HG02759 (cell line): ENCODE results near the gene NELFB.
"Not testable (repeated sequence)": the region's sequence is repeated elsewhere in the genome, so short reads cannot be mapped to it uniquely, and the experiment has no call there.

Experiments used
- ATAC-seq: cut with Tn5 transposase; IDR thresholded peaks from one replicate; pipeline ENCODE4 v1.9.1; 2021; ENCODE audit warnings: mild to moderate bottlenecking, moderate library complexity; ENCODE audit not compliant: unreplicated experiment

Gene NELFB

GRCh38 chr9:137245450-137246421 lies 9.4 kb upstream of the NELFB start:
- ATAC-seq, result no peak

DNA sequence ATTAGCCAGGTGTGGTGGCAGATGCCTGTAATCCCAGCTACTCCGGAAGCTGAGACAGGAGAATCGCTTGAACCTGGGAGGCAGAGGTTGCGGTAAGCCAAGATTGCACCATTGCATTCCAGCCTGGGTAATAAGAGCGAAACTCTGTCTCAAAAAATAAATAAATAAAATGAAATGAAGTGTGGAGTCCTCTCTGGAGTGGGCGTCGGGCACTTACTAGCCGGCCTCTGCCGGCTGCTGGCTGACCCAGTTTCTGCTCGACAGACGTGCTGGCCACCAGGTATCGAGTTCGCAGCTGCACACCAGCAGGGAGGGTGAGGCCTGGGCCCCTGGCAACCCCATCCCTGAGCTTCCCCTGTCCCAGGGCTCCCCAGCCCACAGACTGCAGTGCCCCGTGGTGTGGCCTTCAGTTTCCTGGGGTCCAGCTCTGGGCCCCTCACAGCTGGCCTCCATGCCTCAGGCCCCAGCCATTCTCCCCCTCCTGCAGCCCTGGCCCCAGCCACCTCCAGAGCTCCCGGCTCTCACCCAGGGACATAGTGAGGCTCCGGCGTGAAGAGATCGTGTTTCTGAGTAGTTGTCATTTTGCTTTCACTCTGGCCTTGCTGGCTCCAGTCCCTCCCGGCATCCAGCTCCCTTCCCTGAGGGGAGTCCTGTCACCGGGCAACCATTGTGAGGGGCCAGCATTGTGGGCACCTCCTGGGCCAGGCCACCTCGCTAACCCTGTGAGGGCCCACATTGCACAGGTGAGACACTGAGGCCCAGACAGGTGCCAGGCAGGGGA lies 7.8 kb upstream of the NELFB start:
- ATAC-seq, result no peak

DNA sequence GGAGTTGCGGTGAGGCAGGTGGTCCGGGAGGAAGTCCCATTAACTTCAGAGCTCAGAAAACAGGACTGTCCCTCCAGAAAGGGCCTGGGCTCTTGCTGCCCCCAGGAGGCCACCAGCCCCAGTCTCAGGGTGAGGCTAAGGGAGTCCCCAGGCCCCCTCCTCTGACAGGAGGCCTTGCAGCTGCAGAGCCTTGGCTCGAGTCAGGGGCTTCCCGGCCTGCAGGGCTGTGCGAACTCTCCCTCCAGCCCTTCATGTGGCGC lies 7.3 kb upstream of the NELFB start:
- ATAC-seq, result no peak

- no peak for ATAC-seq
Measured at GRCh38 chr9:137250329-137251193, 4.6 kb upstream of the NELFB start.

DNA sequence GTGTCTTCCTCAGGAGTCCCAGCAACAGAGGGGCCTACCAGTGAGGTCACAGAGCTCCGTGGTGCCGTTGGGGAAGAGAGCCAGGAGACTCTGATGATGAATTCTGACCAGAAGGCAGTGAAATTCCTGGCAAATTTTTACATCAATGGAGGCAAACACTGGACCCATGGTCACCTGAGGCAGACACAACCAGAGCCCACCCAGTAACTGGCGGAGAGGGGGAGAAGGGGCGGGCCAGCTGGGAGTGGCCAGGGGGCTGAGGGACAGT lies 4.0 kb upstream of the NELFB start, which contains the start of gene STPG3:
TSS of gene STPG3 (plus strand) at position 93 of the 268 bp plus-strand sequence. CDS start at position 94, 1 bp downstream.
- no peak for ATAC-seq

DNA sequence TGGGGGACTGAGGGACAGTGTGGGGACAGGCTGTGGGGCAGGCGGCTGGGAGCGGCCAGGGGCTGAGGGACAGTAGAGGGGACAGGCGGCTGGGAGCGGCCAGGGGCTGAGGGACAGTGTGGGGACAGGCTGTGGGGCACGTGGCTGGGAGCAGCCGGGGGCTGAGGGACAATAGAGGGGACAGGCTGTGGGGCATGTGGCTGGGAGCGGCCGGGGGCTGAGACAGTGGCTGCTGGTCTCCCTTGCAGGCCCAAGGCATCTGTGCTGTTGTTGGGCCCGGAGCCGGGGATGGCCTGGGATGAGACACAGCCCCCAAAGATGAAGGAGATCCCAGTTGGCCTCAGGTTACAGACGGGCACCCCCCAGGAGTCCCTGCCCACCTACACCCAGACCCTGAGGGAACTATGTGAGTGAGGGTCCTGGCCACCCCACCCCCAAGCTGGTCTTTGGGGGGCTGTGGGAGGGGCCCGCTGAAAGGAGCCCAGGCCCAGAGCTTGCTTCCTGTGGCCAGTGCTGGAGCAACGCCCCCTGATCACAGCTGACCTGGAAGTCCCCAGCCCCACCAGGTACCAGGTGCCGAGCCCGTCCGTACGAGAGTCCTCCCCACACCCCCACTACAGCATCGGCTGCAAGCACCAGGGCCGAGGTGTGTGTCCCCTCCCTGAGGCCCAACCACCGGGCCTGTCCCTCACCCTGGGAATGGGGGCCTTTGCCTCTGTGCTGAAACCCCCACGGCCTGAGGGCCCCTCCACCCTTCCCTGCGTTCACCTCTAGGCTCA lies 3.4 kb upstream of the NELFB start:
- no peak for ATAC-seq

DNA sequence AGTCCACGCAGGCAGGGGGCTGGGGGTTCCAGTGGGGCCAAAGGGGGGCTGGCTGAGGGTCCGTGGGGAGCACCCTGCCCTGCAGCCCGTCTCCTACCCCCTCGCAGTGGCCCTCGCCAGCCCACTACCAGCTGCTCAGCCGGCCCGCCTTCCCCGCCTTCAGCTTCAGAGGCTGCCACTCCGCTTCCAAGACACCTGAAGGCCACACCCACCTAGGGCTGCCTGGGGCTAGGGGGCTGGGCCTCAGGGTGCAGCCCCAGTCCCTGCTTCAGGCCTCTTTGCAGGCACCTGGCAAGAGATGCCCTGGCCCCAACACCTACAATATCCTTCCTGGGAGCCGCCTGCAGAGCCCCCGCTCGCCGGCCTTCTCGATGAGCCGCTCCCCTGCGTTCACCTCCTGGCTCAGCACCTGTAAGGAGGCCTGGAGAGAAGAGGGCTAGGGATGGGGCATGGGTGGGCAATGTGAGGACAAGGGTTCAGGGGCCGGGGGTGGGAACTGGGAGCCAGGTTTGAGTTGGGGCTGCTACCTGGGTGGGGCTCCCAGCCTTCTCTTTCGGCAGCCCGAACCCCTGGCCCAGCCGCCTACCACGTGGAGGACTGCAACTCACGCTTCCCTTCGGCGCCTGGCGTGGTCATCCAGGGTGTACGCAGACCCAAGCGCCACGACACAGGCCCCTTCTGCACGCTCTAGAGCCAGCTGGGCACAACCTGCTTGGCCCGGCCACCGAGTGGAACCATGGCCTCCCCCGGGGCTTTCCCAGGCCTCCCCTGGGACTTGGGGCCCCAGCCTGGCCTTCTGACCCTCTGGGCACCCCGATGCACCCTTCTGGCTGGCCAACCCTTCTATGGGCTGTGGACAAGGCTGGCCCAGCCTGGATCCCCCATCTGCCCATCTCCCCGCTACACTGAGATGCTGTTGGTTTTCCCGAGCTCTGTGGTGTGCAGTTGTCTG lies 2.3 kb upstream of the NELFB start:
- no peak for ATAC-seq

DNA sequence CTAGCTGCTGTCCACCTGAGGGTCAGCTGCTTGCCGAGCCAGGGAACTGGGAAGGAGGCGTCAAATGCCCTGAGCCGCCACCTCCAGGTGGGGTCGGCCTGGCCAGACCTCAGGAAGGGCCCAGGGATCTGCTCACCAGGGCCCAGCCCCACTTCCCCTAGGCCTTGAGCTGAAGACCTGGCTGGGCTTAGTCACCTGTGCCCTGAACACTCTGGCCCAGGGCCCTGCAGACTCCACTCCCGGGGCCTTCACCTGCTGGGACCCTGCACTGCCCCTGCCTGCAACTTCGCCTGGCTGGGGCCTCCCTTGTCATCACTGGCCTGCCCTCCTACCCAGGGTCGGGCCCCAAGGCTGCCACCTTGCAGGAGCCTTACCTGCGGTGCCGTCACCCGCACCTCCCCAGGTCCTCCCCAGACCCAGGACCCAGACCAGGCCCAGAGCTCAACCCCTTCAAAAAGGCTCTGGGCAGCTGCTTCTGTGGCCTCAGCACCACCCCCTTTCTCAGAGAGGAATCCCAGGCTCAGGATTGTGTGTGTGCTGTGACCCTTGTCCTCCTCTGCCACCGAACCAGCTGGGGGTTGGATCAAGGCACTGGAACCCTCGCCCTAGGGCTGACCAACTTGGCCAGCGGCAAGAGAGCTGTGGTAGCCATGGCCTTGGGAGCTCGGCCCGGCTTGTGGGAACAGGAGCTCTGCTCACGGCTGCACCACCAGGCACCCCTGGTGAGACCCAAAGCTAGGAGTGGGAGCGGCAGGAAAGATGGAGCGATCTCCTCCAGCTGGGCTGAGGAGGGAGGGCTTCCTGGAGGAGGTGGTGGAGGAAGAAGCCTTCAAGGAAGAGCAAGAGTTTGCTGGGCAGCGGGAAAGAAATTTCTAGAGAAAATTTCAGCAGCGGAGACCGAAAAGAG lies 1.2 kb upstream of the NELFB start:
- no peak for ATAC-seq

GRCh38 chr9:137255448-137256114 lies 454 bp downstream of the NELFB start:
- no peak for ATAC-seq

DNA sequence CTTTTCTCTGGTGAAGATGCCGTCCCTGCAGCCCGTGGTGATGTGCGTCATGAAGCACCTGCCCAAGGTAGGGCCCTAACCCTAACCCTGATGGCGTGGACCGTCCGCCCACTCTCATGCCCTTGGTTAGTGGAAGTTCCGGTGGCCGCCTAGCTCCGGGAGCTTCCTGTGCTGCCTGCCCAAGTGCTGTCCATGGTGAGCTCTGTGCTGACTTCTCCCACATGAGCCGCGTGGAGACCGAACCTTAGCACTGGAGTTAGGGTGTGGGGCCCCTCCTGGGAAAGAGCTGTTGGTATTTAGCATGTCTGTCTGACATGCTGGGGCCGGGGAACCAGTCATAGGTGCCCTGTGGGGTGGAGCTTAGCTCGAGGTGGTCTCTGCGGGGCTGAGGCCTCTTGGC lies 1.2 kb downstream of the NELFB start:
- ATAC-seq, result no peak

- ATAC-seq, result no peak
Measured at GRCh38 chr9:137256856-137257255, 1.7 kb downstream of the NELFB start.

- not testable (repeated sequence) for ATAC-seq
Measured at GRCh38 chr9:137262173-137262908, 7.2 kb downstream of the NELFB start.

DNA sequence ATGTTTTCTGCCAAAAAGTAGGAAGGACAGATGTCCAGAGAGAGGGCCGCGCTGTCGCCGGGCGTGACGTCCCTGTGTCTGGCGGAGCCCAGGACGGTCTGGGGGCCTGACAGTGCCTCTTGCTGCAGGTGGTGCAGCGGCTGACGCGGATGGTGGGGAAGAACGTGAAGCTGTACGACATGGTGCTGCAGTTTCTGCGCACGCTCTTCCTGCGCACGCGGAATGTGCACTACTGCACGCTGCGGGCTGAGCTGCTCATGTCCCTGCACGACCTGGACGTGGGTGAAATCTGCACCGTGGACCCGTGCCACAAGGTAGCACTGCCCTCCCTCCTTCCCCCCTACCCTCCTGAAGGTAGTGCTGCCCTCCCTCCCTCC lies 7.8 kb downstream of the NELFB start:
- no peak for ATAC-seq

- ATAC-seq, result no peak
Measured at GRCh38 chr9:137263506-137263905, 8.4 kb downstream of the NELFB start.

- no peak for ATAC-seq
Measured at GRCh38 chr9:137264067-137264466, 8.9 kb downstream of the NELFB start.

DNA sequence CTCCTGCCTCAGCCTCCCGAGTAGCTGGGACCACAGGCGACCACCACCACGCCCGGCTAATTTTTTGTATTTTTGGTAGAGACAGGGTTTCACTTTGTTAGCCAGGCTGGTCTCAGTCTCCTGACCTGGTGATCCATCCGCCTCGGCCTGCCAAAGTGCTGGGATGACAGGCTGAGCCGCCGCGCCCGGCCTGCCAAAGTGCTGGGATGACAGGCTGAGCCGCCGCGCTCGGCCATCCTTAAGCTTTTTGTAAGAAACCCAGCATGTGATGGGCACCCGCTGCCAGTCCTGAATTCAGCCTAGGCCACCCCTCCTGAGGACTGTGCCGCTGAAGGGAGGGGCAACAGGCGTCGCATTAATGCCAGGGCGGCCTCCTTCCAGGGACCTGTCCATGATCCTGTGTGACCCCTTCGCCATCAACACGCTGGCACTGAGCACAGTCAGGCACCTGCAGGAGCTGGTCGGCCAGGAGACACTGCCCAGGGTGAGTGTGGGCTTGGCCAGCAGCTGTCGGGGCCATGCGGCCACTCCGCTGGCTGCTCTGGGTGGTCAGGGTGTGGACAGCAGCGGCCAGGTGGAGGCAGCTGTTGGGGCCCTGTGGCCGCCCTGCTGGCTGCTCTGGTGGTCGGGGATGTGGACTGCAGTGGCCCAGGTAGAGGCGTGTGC lies 10.5 kb downstream of the NELFB start:
- ATAC-seq, result no peak

DNA sequence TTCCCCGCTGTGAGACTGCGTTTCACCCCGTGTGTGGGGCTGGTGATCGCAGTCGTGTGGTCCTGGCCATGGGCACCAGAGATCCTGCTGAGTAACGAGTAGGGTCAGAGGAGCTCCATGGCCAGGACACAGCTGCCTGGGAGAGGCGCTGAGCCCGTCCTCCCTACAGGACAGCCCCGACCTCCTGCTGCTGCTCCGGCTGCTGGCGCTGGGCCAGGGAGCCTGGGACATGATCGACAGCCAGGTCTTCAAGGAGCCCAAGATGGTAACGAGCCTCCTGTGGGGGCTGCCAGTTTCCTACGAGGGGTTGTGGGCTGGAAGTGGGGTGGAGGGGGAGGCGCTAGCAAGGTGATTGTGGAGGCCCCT lies 11.0 kb downstream of the NELFB start:
- ATAC-seq, result no peak
